ENCODE results near the gene UBE2L3. TPM values are rescaled to one million over a fixed set of nuclear protein-coding genes. Genes with fewer than 3 reads are reported as not detected.
A peak's percentile ranks its signal among the peaks of the same experiment; 100 is the strongest.
"Not testable (repeated sequence)": the region's sequence is repeated elsewhere in the genome, so short reads cannot be mapped to it uniquely, and the experiment has no call there.

Gene UBE2L3
- total RNA-seq, 1 donor from 2014 or later, result 45.1 TPM

DNA sequence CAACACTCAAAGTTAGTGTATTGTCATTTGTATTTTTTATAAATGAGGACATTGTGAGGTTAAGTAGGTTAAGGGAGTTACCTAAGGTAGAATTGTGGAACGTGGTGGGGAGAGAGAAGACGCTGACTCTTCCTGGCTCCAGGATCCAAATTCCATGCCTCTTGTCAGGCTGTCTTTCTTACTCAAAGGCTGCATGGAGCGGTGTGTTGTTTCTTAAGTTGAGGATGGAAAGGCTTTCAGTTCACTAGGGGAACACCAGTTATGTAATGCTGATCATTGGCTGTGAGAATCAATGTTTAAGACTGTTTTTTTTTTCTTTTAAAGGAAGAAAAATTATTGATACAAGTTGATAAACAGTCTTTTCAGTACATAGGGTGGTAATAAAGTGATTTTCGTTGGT lies 2.9 kb downstream of the UBE2L3 start:
- Mint-ChIP-seq H3K27me3 (ENCODE audit: low read depth) (no peaks in the 10 kb centered on the region), H3K9me3 (no peaks in the 10 kb centered on the region), H3K4me3 (no peak overlapping the region), H3K36me3 (peaks cover 4% of the 10 kb centered on the region), H3K4me1 (peaks cover 36% of the 10 kb centered on the region), H3K27ac (no peak overlapping the region)
- TF ChIP-seq, protein P1, sequence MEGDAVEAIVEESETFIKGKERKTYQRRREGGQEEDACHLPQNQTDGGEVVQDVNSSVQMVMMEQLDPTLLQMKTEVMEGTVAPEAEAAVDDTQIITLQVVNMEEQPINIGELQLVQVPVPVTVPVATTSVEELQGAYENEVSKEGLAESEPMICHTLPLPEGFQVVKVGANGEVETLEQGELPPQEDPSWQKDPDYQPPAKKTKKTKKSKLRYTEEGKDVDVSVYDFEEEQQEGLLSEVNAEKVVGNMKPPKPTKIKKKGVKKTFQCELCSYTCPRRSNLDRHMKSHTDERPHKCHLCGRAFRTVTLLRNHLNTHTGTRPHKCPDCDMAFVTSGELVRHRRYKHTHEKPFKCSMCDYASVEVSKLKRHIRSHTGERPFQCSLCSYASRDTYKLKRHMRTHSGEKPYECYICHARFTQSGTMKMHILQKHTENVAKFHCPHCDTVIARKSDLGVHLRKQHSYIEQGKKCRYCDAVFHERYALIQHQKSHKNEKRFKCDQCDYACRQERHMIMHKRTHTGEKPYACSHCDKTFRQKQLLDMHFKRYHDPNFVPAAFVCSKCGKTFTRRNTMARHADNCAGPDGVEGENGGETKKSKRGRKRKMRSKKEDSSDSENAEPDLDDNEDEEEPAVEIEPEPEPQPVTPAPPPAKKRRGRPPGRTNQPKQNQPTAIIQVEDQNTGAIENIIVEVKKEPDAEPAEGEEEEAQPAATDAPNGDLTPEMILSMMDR (IDR thresholded peaks at IDR 0.05; ENCODE audit: unreplicated experiment), result no peak
- DNase-seq (ENCODE audit: low spot score in 2 of 2, unreplicated experiment in 2 of 2), result no peak

DNA sequence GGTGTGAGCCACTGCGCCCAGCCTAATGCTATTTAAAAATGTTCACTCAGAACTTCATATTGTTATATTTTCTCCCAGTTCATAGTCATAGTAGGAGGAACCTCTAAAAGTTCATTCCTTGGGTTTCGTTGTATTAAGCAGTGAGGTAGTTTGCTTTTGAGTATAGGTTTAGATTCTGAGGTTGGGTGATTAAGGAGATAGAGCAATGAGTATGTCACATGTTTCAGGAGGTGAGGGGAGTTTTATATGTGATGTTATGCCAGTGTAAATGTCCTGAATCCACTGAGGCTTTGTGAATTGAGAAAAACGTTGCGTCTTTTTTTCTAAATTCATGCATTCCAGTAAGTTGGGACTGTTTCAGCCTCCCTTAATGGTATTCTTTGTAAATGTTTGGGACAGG lies 4.2 kb downstream of the UBE2L3 start:
- no peak overlapping the region for H3K27ac Mint-ChIP-seq

DNA sequence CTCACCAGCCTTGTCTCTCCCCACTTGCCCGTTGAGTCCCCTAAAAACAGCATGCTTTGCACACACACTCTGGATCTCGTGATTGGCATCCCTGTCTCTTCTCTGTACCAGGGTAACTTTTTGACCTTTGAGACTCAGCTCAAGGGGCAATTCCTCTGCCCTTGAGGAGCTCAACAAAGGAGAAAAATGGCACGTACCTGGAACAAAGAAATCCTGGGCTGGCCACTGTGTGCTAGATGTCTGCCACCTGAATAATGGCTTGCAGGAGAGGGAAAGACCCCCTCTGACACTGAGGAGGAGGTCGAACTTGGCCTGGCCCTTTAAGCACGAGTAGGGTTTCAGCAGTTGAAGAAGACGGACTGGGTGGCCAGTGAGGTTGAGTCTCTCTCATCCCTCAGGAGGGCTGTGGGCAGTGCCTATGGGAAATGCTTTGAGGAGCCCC lies 5.8 kb downstream of the UBE2L3 start:
- DNase-seq (ENCODE audit: low spot score in 2 of 2, unreplicated experiment in 2 of 2), result no peak
- Mint-ChIP-seq H3K4me1 (peaks cover 40% of the 10 kb centered on the region), H3K27ac (no peak overlapping the region), H3K9me3 (no peaks in the 10 kb centered on the region), H3K27me3 (ENCODE audit: low read depth) (no peaks in the 10 kb centered on the region), H3K36me3 (peaks cover 7% of the 10 kb centered on the region), H3K4me3 (no peak overlapping the region)
- TF ChIP-seq, protein P1 (IDR thresholded peaks at IDR 0.05; ENCODE audit: unreplicated experiment), result no peak

More for the DNA sequence above, 4.2 kb downstream of the UBE2L3 start:
- H3K36me3 Mint-ChIP-seq, result peaks cover 4% of the 10 kb centered on the region
- TF ChIP-seq, protein P1 (IDR thresholded peaks at IDR 0.05; ENCODE audit: unreplicated experiment), result no peak
- H3K4me3 Mint-ChIP-seq, result no peak overlapping the region
- H3K4me1 Mint-ChIP-seq, result peaks cover 36% of the 10 kb centered on the region
- H3K27me3 Mint-ChIP-seq (ENCODE audit: low read depth), result no peaks in the 10 kb centered on the region
- DNase-seq (ENCODE audit: low spot score in 2 of 2, unreplicated experiment in 2 of 2), result no peak
- no peaks in the 10 kb centered on the region for H3K9me3 Mint-ChIP-seq

DNA sequence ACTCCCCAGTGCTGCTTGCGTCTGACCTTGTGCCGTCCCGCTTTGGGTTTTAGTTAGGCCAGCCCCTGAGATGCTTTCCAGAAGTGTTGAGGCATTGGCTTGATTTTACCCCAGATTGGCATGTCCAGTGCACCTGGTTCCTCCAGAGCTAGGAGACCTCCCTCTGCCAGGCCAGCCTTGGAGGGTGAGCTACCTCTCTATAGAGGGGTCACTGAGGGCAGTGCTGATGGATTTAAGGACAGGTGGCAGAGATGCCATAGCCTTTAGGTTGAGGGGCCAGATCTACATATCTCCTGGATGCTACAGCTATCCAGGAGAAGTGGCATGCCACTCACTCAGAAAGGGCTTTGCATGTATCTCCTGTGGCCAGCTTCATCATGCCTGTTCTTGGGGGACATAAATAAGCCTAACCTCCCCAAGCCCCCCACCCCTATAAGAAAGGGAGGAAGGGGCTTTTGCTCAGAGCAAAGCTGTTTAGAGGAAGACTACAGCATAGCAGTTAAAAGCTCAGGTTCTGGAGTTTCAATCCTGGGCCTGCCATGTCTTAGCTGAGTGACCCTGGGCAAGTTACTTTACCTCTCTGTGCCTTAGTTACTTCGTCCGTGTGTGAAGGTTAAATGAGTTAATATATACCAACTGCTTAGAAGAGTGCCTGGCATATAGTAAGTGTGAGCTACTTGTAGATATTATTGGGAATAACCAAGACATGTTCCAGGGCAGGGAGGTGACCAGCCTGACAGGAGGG lies 6.4 kb downstream of the UBE2L3 start:
- Mint-ChIP-seq H3K27me3 (ENCODE audit: low read depth) (no peaks in the 10 kb centered on the region), H3K4me1 (peaks cover 35% of the 10 kb centered on the region), H3K36me3 (peaks cover 7% of the 10 kb centered on the region), H3K27ac (peak overlapping the region; percentile 37), H3K4me3 (no peak overlapping the region), H3K9me3 (no peaks in the 10 kb centered on the region)
- TF ChIP-seq, protein P1 (IDR thresholded peaks at IDR 0.05; ENCODE audit: unreplicated experiment), result no peak
- no peak for DNase-seq (ENCODE audit: low spot score in 2 of 2, unreplicated experiment in 2 of 2)

DNA sequence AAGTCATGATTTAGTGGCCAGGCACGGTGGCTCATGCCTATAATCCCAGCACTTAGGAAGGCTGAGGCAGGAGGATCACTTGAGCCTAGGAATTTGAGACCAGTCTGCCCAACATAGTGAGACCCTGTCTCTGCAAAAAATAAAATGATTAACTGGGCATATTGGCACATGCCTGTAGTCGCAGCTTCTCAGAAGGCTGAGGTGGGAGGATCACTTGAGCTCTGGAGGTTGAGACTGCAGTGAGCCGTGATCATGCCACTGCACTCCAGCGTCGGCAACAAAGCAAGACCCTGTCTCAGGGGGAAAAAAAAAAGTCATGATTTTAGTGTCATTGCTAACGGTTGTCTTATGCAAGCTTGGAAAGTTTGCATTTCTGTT lies 11.9 kb downstream of the UBE2L3 start:
- Mint-ChIP-seq H3K4me3 (no peak overlapping the region), H3K27ac (peak overlapping the region; percentile 21), H3K4me1 (peaks cover 7% of the 10 kb centered on the region), H3K36me3 (peaks cover 3% of the 10 kb centered on the region), H3K9me3 (no peaks in the 10 kb centered on the region), H3K27me3 (ENCODE audit: low read depth) (no peaks in the 10 kb centered on the region)
- DNase-seq (ENCODE audit: low spot score in 2 of 2, unreplicated experiment in 2 of 2), result no peak
- TF ChIP-seq, protein P1 (IDR thresholded peaks at IDR 0.05; ENCODE audit: unreplicated experiment), result no peak

DNA sequence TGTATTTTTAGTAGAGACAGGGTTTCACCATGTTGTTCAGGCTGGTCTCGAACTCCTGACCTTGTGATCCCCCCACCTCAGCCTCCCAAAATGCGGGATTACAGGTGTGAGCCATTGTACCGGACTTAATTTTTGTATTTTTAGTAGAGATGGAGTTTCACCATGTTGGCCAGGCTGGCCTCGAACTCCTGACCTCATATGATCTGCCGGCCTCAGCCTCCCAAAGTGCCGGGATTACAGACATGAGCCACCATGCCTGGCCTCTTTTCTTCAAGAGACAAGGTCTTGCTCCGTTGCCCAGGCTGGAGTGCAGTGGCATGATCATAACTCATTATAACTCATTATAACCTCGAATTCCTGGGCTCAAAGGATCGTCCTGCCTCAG lies 13.1 kb downstream of the UBE2L3 start:
- H3K36me3 Mint-ChIP-seq, H3K4me1 Mint-ChIP-seq: not testable (repeated sequence)

DNA sequence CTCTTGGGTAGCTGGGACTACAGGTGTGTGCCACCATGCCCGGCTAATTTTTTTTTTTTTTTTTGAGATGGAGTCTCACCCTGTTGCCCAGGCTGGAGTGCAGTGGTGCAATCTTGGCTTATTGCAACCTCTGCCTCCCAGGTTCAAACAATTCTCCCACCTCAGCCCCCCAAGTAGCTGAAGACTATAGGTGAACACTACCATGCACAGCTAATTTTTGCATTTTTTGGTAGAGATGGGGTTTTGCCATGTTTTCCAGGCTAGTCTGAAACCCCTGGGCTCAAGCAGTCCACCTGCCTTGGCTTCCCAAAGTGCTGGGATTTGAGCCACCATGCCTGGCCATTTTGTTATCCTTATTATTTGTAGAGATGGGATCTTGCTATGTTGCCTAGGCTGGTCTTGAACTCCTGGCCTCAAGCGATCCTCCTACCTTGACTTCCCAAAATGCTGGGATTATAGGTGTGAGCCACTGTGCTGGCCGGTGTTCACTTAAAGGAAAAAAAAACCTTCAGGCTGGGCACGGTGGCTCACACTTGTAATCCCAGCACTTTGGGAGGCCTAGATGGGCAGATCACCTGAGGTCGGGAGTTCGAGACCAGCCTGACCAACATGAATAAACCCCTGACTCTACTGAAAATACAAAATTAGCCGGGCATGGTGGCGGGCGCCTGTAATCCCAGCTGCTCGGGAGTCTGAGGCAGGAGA lies 13.6 kb downstream of the UBE2L3 start:
- not testable (repeated sequence) for H3K36me3 Mint-ChIP-seq; H3K27ac Mint-ChIP-seq; H3K9me3 Mint-ChIP-seq; H3K27me3 Mint-ChIP-seq (ENCODE audit: low read depth); DNase-seq (ENCODE audit: low spot score in 2 of 2, unreplicated experiment in 2 of 2); H3K4me3 Mint-ChIP-seq; H3K4me1 Mint-ChIP-seq

More for the DNA sequence above, 13.1 kb downstream of the UBE2L3 start:
- not testable (repeated sequence) for H3K9me3 Mint-ChIP-seq; DNase-seq (ENCODE audit: low spot score in 2 of 2, unreplicated experiment in 2 of 2); H3K27me3 Mint-ChIP-seq (ENCODE audit: low read depth); H3K27ac Mint-ChIP-seq; H3K4me3 Mint-ChIP-seq

Measured in mesothelial cell of epicardium (in vitro differentiated cells).